GM12864 (cell line): ENCODE results near the gene UCN.

Experiments used
- DNase-seq: peaks from one replicate; pipeline ENCODE4 v3.0.0-alpha.2; 2011; ENCODE audit warnings: low read depth
- H3K4me3 ChIP-seq: 2 replicates; pipeline ENCODE4 v1.5.1; 2011; ENCODE audit warnings: mild to moderate bottlenecking, low read depth, low read length, control low read depth
- CTCF ChIP-seq: IDR thresholded peaks from 2 replicates; pipeline ENCODE4 v1.5.1; 2011; ENCODE audit warnings: low read depth, mild to moderate bottlenecking, moderate library complexity, low read length, control low read depth, inconsistent platforms; ENCODE audit errors: missing control alignments

Gene UCN

GRCh38 chr2:27263287-27264252 is 44.7 kb downstream of the UCN start:
- no peak for DNase-seq
- H3K4me3 ChIP-seq = peak overlapping the region; percentile 49
- TF ChIP-seq CTCF = no peak

GRCh38 chr2:27262379-27263286 is 45.6 kb downstream of the UCN start, which contains the start of gene SLC30A3:
SLC30A3 (minus strand) TSS chr2:27263047; CDS start chr2:27262906, 141 bp downstream.
- DNase-seq = no peak
- peak within 1 kb of the TSS; percentile 49 for H3K4me3 ChIP-seq
- no peak for TF ChIP-seq CTCF

GRCh38 chr2:27261926-27262298 is 46.3 kb downstream of the UCN start:
- TF ChIP-seq CTCF = no peak
- H3K4me3 ChIP-seq = no peak overlapping the region
- DNase-seq = no peak

GRCh38 chr2:27261241-27261925 is 46.9 kb downstream of the UCN start:
- no peak overlapping the region for H3K4me3 ChIP-seq
- no peak for DNase-seq
- no peak for TF ChIP-seq CTCF

- no peak for TF ChIP-seq CTCF
- no peak for DNase-seq
- H3K4me3 ChIP-seq = no peak overlapping the region
Observed at GRCh38 chr2:27258051-27258450, 50.2 kb downstream of the UCN start.
